HEK293 (cell line): ENCODE results near the gene NUP50.

Experiments
- CTCF ChIA-PET: fragments of 350-600 bp; formaldehyde crosslinking; extraction: SDS; loops from one replicate; lab custom pipeline; 2021; ENCODE audit warnings: antibody characterized with exemption; lab: Yijun Ruan, JAX
- POLR2A ChIA-PET: fragments of 300-600 bp; formaldehyde crosslinking; extraction: SDS; loops from one replicate; lab custom pipeline; 2020; ENCODE audit warnings: antibody characterized with exemption, inconsistent platforms; lab: Yijun Ruan, JAX
- H3K27ac ChIP-seq: fragments of 200-500 bp; sonication (Bioruptor generic); 2 replicates; pipeline ENCODE4 v1.5.1; 2014; ENCODE audit warnings: low read depth, low read length, control low read depth, inconsistent platforms; ENCODE audit errors: extremely low read depth
- H3K36me3 ChIP-seq, 2 experiments: fragments of 200-500 bp in 1 of 2; sonication (Bioruptor generic) in 1 of 2; 1 replicate in 1 of 2; 2 replicates in 1 of 2; pipeline ENCODE4 v1.5.1; 2014 to 2017; ENCODE audit warnings: inconsistent platforms in 2 of 2, low read length in 2 of 2; ENCODE audit not compliant: control insufficient read depth in 2 of 2, insufficient read depth in 1 of 2
- H3K4me1 ChIP-seq: fragments of 200-500 bp; sonication (Bioruptor generic); 2 replicates; pipeline ENCODE4 v1.5.1; 2014; ENCODE audit warnings: mild to moderate bottlenecking, low read length, inconsistent platforms; ENCODE audit not compliant: control insufficient read depth, insufficient read depth
- H3K4me3 ChIP-seq: 2 replicates; pipeline ENCODE4 v1.5.1; 2011; ENCODE audit warnings: low read depth, mild to moderate bottlenecking, control low read depth, low read length, moderate library complexity
- H3K9me3 ChIP-seq: fragments of 200-500 bp; sonication (Bioruptor generic); 2 replicates; pipeline ENCODE4 v1.5.1; 2014; ENCODE audit warnings: low read depth, low read length, inconsistent platforms; ENCODE audit not compliant: control insufficient read depth, insufficient read depth
- EGR2 ChIP-seq: fragments of 450-650 bp; formaldehyde crosslinking; IDR thresholded peaks from 2 replicates; pipeline ENCODE4 v1.5.1; 2016; ENCODE audit warnings: low read depth, missing biosample characterization, missing genetic modification characterization
- FEZF1 ChIP-seq: fragments of 450-650 bp; formaldehyde crosslinking; IDR thresholded peaks from 2 replicates; pipeline ENCODE4 v1.5.1; 2016; ENCODE audit warnings: missing biosample characterization, missing genetic modification characterization
- GLI2 ChIP-seq: fragments of 450-650 bp; formaldehyde crosslinking; IDR thresholded peaks from 2 replicates; pipeline ENCODE4; 2017; ENCODE audit warnings: missing biosample characterization, missing genetic modification characterization, low read depth, borderline replicate concordance
- KLF10 ChIP-seq: fragments of 450-650 bp; IDR thresholded peaks from 2 replicates; pipeline ENCODE4 v1.5.1; 2018; ENCODE audit warnings: missing biosample characterization, mild to moderate bottlenecking, missing genetic modification characterization
- SCRT1 ChIP-seq: fragments of 450-650 bp; formaldehyde crosslinking; IDR thresholded peaks from 2 replicates; pipeline ENCODE4 v1.5.1; 2016; ENCODE audit warnings: missing biosample characterization, missing genetic modification characterization, borderline replicate concordance
- SP3 ChIP-seq: fragments of 450-650 bp; formaldehyde crosslinking; IDR thresholded peaks from 2 replicates; pipeline ENCODE4 v1.5.1; 2016; ENCODE audit warnings: missing biosample characterization, missing genetic modification characterization
- YY1 ChIP-seq: fragments of 450-650 bp; formaldehyde crosslinking; IDR thresholded peaks from 2 replicates; pipeline ENCODE4 v1.5.1; 2018; ENCODE audit warnings: missing biosample characterization, missing genetic modification characterization
- ZBTB17 ChIP-seq: fragments of 450-650 bp; formaldehyde crosslinking; IDR thresholded peaks from 2 replicates; pipeline ENCODE4 v1.5.1; 2016; ENCODE audit warnings: missing biosample characterization, missing genetic modification characterization
- ZBTB48 ChIP-seq: fragments of 450-650 bp; formaldehyde crosslinking; IDR thresholded peaks from 2 replicates; pipeline ENCODE4 v1.5.1; 2016; ENCODE audit warnings: missing biosample characterization, missing genetic modification characterization
- ZBTB8A ChIP-seq: fragments of 450-650 bp; formaldehyde crosslinking; IDR thresholded peaks from 2 replicates; pipeline ENCODE4 v1.5.1; 2016; ENCODE audit warnings: missing biosample characterization, missing genetic modification characterization
- ZIC2 ChIP-seq: fragments of 450-650 bp; formaldehyde crosslinking; IDR thresholded peaks from 2 replicates; pipeline ENCODE4 v1.5.1; 2016; ENCODE audit warnings: missing biosample characterization, missing genetic modification characterization
- ZNF16 ChIP-seq: fragments of 450-650 bp; formaldehyde crosslinking; IDR thresholded peaks from 2 replicates; pipeline ENCODE4 v1.5.1; 2016; ENCODE audit warnings: low read depth, missing biosample characterization, missing genetic modification characterization
- ZNF211 ChIP-seq: fragments of 450-650 bp; formaldehyde crosslinking; IDR thresholded peaks from 2 replicates; pipeline ENCODE4 v1.5.1; 2016; ENCODE audit warnings: low read depth, missing biosample characterization, missing genetic modification characterization
- ZNF404 ChIP-seq: fragments of 450-650 bp; formaldehyde crosslinking; IDR thresholded peaks from 2 replicates; pipeline ENCODE4 v1.5.1; 2017; ENCODE audit warnings: missing biosample characterization, missing genetic modification characterization
- ZNF571 ChIP-seq: fragments of 450-650 bp; formaldehyde crosslinking; IDR thresholded peaks from 2 replicates; pipeline ENCODE4 v1.5.0; 2017; ENCODE audit warnings: missing biosample characterization, missing genetic modification characterization
- ZNF621 ChIP-seq: fragments of 450-650 bp; formaldehyde crosslinking; IDR thresholded peaks from 2 replicates; pipeline ENCODE4 v1.5.1; 2017; ENCODE audit warnings: missing biosample characterization, missing genetic modification characterization
- ZNF624 ChIP-seq: fragments of 450-650 bp; formaldehyde crosslinking; IDR thresholded peaks from 2 replicates; pipeline ENCODE4 v1.5.1; 2017; ENCODE audit warnings: missing biosample characterization, missing genetic modification characterization
- ZNF677 ChIP-seq: fragments of 450-650 bp; IDR thresholded peaks from 2 replicates; pipeline ENCODE4 v1.5.0; 2018; ENCODE audit warnings: missing biosample characterization, mild to moderate bottlenecking, missing genetic modification characterization, moderate library complexity
- TF ChIP-seq, protein P1 (sequence below): fragments of 450-650 bp; formaldehyde crosslinking; IDR thresholded peaks from 2 replicates; pipeline ENCODE4 v1.5.1; 2016; ENCODE audit warnings: missing biosample characterization, missing genetic modification characterization
- TF ChIP-seq, protein P2 (sequence below): fragments of 450-650 bp; formaldehyde crosslinking; IDR thresholded peaks from 2 replicates; pipeline ENCODE4 v1.5.1; 2016; ENCODE audit warnings: missing biosample characterization, missing genetic modification characterization

The NUP50 gene

DNA sequence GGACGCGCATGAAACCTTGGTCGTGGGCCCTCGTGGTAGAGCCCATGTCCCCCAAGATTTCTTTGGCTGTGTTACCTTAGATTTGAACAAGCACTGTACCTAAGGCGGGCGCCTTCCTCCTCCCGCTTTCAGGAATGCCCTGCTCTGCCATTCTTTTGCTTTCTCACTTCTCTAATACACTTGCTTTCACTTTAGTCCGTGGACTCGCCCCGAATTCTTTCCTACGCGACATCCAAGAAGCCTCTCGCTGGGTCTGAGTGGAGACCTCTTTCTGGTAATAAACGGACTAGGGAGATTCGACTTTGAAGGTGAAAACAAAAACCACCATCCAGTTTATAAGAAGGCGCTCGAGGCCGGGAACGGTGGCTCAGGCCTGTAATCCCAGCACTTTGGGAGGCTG lies 1.2 kb upstream of the NUP50 start:
- Histone ChIP-seq H3K4me3 (peak overlapping the region; percentile 93), H3K36me3 (peaks cover 17 to 20% of the 10 kb centered on the region in 2 experiments), H3K27ac (no peak overlapping the region; the same call in 1 of the 2 replicates), H3K9me3 (no peaks in the 10 kb centered on the region), H3K4me1 (peaks cover 32% of the 10 kb centered on the region)
- TF ChIP-seq FEZF1 (tag by site-specific recombination) (no peak), ZNF16 (tag by site-specific recombination) (no peak), ZBTB8A (no peak), GLI2 (tag by site-specific recombination) (no peak), ZNF624 (tag by site-specific recombination) (no peak), SCRT1 (tag by site-specific recombination) (no peak), ZNF404 (tag by site-specific recombination) (no peak), YY1 (no peak), EGR2 (tag by site-specific recombination) (no peak), ZIC2 (tag by site-specific recombination) (no peak), ZNF621 (tag by site-specific recombination) (no peak), ZNF211 (no peak), ZNF571 (tag by site-specific recombination) (no peak), ZBTB48 (no peak), KLF10 (tag by site-specific recombination) (no peak)
- TF ChIP-seq, protein P1, sequence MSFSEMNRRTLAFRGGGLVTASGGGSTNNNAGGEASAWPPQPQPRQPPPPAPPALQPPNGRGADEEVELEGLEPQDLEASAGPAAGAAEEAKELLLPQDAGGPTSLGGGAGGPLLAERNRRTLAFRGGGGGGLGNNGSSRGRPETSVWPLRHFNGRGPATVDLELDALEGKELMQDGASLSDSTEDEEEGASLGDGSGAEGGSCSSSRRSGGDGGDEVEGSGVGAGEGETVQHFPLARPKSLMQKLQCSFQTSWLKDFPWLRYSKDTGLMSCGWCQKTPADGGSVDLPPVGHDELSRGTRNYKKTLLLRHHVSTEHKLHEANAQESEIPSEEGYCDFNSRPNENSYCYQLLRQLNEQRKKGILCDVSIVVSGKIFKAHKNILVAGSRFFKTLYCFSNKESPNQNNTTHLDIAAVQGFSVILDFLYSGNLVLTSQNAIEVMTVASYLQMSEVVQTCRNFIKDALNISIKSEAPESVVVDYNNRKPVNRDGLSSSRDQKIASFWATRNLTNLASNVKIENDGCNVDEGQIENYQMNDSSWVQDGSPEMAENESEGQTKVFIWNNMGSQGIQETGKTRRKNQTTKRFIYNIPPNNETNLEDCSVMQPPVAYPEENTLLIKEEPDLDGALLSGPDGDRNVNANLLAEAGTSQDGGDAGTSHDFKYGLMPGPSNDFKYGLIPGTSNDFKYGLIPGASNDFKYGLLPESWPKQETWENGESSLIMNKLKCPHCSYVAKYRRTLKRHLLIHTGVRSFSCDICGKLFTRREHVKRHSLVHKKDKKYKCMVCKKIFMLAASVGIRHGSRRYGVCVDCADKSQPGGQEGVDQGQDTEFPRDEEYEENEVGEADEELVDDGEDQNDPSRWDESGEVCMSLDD = no peak
- CTCF ChIA-PET = no interaction called here
- POLR2A ChIA-PET = interaction anchor here (1.4 to 2.1 kb wide), 2 partner anchors 10 to 44 kb away, joined by 3 to 8 read pairs; no protein-coding TSS in a partner anchor

DNA sequence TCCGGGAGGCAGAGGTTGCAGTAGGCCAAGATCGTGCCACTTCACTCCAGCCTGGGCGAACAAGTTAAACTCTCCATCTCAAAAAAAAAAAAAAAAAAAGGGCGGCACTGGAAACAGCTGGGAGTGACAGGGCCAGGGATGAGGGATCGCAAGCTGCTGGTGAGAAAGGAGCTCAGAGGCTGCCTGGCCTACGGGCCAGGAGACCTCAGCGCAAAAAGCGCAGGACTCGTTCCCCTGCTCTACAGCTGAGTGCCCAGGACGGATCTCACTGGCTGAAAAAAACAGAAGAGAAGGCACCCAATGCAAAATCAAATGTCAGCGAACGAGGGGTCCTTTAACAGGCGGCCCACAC lies 650 bp upstream of the NUP50 start:
- Histone ChIP-seq H3K4me3 (peak overlapping the region; percentile 93), H3K9me3 (no peaks in the 10 kb centered on the region), H3K4me1 (peaks cover 32% of the 10 kb centered on the region), H3K27ac (peak overlapping the region; percentile 86), H3K36me3 (peaks cover 21 to 22% of the 10 kb centered on the region in 2 experiments)
- TF ChIP-seq SP3 (tag by site-specific recombination) (no peak), ZBTB17 (tag by site-specific recombination) (0 out of 2 replicates have a peak, but pooled peaks have one; percentile 28), ZNF677 (tag by site-specific recombination) (no peak)
- TF ChIP-seq, protein P2, sequence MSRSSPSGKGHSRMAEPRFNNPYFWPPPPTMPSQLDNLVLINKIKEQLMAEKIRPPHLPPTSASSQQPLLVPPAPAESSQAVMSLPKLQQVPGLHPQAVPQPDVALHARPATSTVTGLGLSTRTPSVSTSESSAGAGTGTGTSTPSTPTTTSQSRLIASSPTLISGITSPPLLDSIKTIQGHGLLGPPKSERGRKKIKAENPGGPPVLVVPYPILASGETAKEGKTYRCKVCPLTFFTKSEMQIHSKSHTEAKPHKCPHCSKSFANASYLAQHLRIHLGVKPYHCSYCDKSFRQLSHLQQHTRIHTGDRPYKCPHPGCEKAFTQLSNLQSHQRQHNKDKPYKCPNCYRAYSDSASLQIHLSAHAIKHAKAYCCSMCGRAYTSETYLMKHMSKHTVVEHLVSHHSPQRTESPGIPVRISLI = peak; percentile 39; the same call in 1 of the 2 replicates
- ChIA-PET CTCF (interaction anchor here (0.7 to 1.3 kb wide), 2 partner anchors 79 to 152 kb away, joined by 4 to 5 read pairs; no protein-coding TSS in a partner anchor), POLR2A (interaction anchor here (0.9 to 2.1 kb wide), 11 partner anchors 10 to 340 kb away, joined by 3 to 9 read pairs (median 4); partner anchors contain the start of gene PHF21B)
